Parathyroid adenoma (tissue), 2 donors: ENCODE measurements around the gene RNASEH1.
A peak's percentile ranks its signal among the peaks of the same experiment; 100 is the strongest.

ENCODE experiments used
- H2AFZ ChIP-seq: fragments of 300-600 bp; sonication (generic); one replicate; pipeline ENCODE4 v1.7.0; 2017; ENCODE audit warnings: antibody characterized with exemption, mild to moderate bottlenecking
- H3K27ac ChIP-seq: fragments of 300-600 bp; sonication (generic); one replicate; pipeline ENCODE4 v1.7.0; 2017
- H3K27me3 ChIP-seq: fragments of 300-600 bp; sonication (generic); one replicate; pipeline ENCODE4 v1.7.0; 2017; ENCODE audit warnings: low read length; ENCODE audit not compliant: control insufficient read depth, insufficient read depth
- H3K36me3 ChIP-seq: fragments of 300-600 bp; sonication (generic); one replicate; pipeline ENCODE4 v1.7.0; 2017; ENCODE audit warnings: low read length; ENCODE audit not compliant: control insufficient read depth, insufficient read depth
- H3K4me1 ChIP-seq: fragments of 300-600 bp; sonication (generic); one replicate; pipeline ENCODE4 v1.7.0; 2017; ENCODE audit warnings: control low read depth
- H3K4me2 ChIP-seq: fragments of 300-600 bp; sonication (generic); one replicate; pipeline ENCODE4 v1.7.0; 2017; ENCODE audit warnings: low read length
- H3K4me3 ChIP-seq: fragments of 300-600 bp; sonication (generic); one replicate; pipeline ENCODE4 v1.7.0; 2017; ENCODE audit warnings: low read depth, low read length
- H3K79me2 ChIP-seq: fragments of 300-600 bp; sonication (generic); one replicate; pipeline ENCODE4 v1.7.0; 2017; ENCODE audit warnings: control low read depth
- H3K9ac ChIP-seq: fragments of 300-600 bp; sonication (generic); one replicate; pipeline ENCODE4 v1.7.0; 2017; ENCODE audit warnings: mild to moderate bottlenecking
- H3K9me3 ChIP-seq: fragments of 300-600 bp; sonication (generic); one replicate; pipeline ENCODE4 v1.7.0; 2017; ENCODE audit warnings: low read length; ENCODE audit not compliant: control insufficient read depth
- CTCF ChIP-seq: fragments of 300-600 bp; sonication (generic); IDR thresholded peaks from one replicate; pipeline ENCODE4 v1.7.0; 2017; ENCODE audit warnings: antibody characterized with exemption, mild to moderate bottlenecking
- donor health status: primary hyperparathyroidism.

Gene RNASEH1

DNA sequence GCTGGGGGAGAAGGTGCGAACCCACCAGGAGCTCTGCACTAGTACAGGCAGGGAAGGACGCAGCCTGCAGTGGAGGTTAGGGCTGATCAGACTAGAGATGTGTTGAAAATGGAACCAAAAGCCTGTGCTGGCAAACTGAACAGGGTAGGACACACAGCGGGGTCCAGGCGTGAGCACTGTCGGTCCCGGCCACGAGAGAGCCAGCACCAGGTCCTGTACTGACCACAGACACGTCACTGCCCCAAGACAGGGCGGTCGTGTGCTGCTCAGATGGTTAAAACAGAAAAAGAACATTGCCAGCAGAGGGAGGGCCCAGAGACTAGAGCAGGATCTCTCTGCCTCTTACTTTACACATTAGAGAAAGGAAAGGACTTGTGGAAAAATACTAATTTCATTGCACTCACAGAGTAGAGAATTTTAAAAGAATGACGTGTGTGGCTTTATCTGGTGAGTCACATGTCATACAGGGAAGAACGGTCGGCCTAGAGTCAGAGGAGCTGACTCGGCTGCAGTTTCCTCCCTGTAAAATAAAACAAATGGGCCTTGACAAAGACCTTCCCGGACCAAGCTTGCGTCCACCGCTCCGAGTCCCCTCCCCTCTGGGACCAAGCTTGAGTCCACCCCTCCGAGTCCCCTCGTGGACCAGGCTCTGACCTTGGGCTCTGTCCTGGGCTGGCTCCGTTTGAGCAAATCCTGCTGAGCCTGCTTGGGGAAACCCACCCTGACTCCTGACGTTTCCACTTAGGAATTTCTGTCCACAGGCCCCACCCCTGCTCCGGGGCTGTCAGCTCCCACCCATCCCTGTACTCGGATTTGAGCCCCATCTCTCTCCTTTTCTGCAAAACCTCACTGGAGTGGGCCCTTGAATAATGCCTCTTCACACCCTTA lies 22.1 kb downstream of the RNASEH1 start:
- peak; percentile 12 for TF ChIP-seq CTCF
- Histone ChIP-seq H3K9me3 (no peaks in the 10 kb centered on the region), H3K27me3 (no peaks in the 10 kb centered on the region), H2AFZ (peak overlapping the region; percentile 81), H3K36me3 (no peaks in the 10 kb centered on the region), H3K27ac (peak overlapping the region; percentile 45), H3K4me2 (peak overlapping the region; percentile 55), H3K79me2 (no peaks in the 10 kb centered on the region), H3K9ac (no peak overlapping the region), H3K4me3 (peak overlapping the region; percentile 3), H3K4me1 (peaks cover 3% of the 10 kb centered on the region)

DNA sequence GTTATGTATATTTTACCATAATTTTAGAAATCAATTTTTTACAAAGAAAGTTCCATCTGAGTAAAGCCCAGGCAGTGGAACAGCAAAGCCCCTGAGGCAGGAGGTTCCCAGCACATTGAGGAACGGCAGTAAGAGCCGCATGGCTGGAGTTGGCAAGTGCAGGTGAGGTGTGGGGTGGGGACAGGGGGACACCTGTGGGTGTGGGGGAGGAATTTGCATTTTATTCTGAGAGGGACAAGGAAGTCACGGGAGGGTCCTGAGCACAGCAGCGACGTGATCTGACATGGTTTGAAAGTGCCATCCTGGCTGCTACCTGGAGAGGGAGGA lies 22.7 kb downstream of the RNASEH1 start:
- Histone ChIP-seq H3K4me3 (no peak overlapping the region), H3K4me2 (peak overlapping the region; percentile 55), H3K36me3 (no peaks in the 10 kb centered on the region), H3K79me2 (no peaks in the 10 kb centered on the region), H3K27ac (peak overlapping the region; percentile 45), H3K27me3 (no peaks in the 10 kb centered on the region), H2AFZ (peak overlapping the region; percentile 81), H3K4me1 (peaks cover 3% of the 10 kb centered on the region), H3K9me3 (no peaks in the 10 kb centered on the region), H3K9ac (no peak overlapping the region)
- TF ChIP-seq CTCF, result no peak

GRCh38 chr2:3534251-3534814 lies 23.8 kb downstream of the RNASEH1 start:
- H3K27me3 ChIP-seq, result no peaks in the 10 kb centered on the region
- H3K79me2 ChIP-seq, result no peaks in the 10 kb centered on the region
- no peaks in the 10 kb centered on the region for H3K9me3 ChIP-seq
- H3K27ac ChIP-seq, result no peak overlapping the region
- H3K4me3 ChIP-seq, result no peak overlapping the region
- peaks cover 3% of the 10 kb centered on the region for H3K4me1 ChIP-seq
- no peaks in the 10 kb centered on the region for H3K36me3 ChIP-seq
- H3K4me2 ChIP-seq, result no peak overlapping the region
- H3K9ac ChIP-seq, result no peak overlapping the region
- H2AFZ ChIP-seq, result no peak overlapping the region
- no peak for TF ChIP-seq CTCF

GRCh38 chr2:3533836-3534235 lies 24.3 kb downstream of the RNASEH1 start:
- no peaks in the 10 kb centered on the region for H3K27me3 ChIP-seq
- H3K4me1 ChIP-seq, result peaks cover 3% of the 10 kb centered on the region
- TF ChIP-seq CTCF, result no peak
- H3K9me3 ChIP-seq, result no peaks in the 10 kb centered on the region
- H3K79me2 ChIP-seq, result no peaks in the 10 kb centered on the region
- no peaks in the 10 kb centered on the region for H3K36me3 ChIP-seq
- H2AFZ ChIP-seq, result no peak overlapping the region
- H3K4me2 ChIP-seq, result no peak overlapping the region
- H3K27ac ChIP-seq, result no peak overlapping the region
- no peak overlapping the region for H3K4me3 ChIP-seq
- no peak overlapping the region for H3K9ac ChIP-seq
